Spleen (tissue), 11 donors: ENCODE results near the gene RCN2. TPM values are rescaled to one million over a fixed set of nuclear protein-coding genes. Genes with fewer than 3 reads are reported as not detected.
"Not testable (repeated sequence)": the region's sequence is repeated elsewhere in the genome, so short reads cannot be mapped to it uniquely, and the experiment has no call there.

Source experiments
- DNase-seq: peaks from one replicate; pipeline ENCODE4 v3.0.0-alpha.2; 2020
- H3K27ac ChIP-seq, 8 donors: fragments of 200-600 bp; sonication (generic) in 7 of 8; 1 replicate in 4 of 8; 2 replicates in 4 of 8; pipeline versions ENCODE4 v1.5.0 to v1.8.0; 2016 to 2021; ENCODE audit warnings: inconsistent platforms in 4 of 8, mild to moderate bottlenecking in 4 of 8, moderate library complexity in 1 of 8
- H3K27me3 ChIP-seq, 7 donors: fragments of 200-600 bp; sonication (generic) in 6 of 7; replicated peaks in 1 of 7; 1 replicate in 4 of 7; 2 replicates in 3 of 7; pipeline versions ENCODE4 v1.5.0 to v1.8.0; 2016 to 2021; ENCODE audit warnings: inconsistent platforms in 3 of 7, mild to moderate bottlenecking in 1 of 7
- H3K36me3 ChIP-seq, 6 donors: fragments of 200-600 bp; sonication (generic) in 5 of 6; 1 replicate in 4 of 6; 2 replicates in 2 of 6; pipeline versions ENCODE4 v1.5.0 to v1.8.0; 2016 to 2021; ENCODE audit warnings: inconsistent platforms in 2 of 6
- H3K4me1 ChIP-seq, 6 donors: fragments of 200-600 bp; sonication (generic) in 5 of 6; 1 replicate in 3 of 6; 2 replicates in 3 of 6; pipeline versions ENCODE4 v1.5.0 to v1.8.0; 2016 to 2021; ENCODE audit warnings: inconsistent platforms in 3 of 6
- H3K4me3 ChIP-seq, 8 donors: fragments of 200-600 bp; sonication (generic) in 7 of 8; 1 replicate in 4 of 8; 2 replicates in 4 of 8; pipeline versions ENCODE4 v1.5.0 to v1.8.0; 2016 to 2021; ENCODE audit warnings: inconsistent platforms in 4 of 8, mild to moderate bottlenecking in 4 of 8, moderate library complexity in 2 of 8
- H3K9me3 ChIP-seq, 8 donors: fragments of 200-600 bp; sonication (generic) in 7 of 8; 1 replicate in 4 of 8; 2 replicates in 4 of 8; pipeline versions ENCODE4 v1.5.0 to v1.8.0; 2016 to 2021; ENCODE audit warnings: inconsistent platforms in 4 of 8
- CTCF ChIP-seq, 11 experiments: fragments of 200-600 bp in 7 of 11; fragments of 450-650 bp in 4 of 11; sonication (generic) in 4 of 11; IDR thresholded peaks in 8 of 11; conservative IDR thresholded peaks in 3 of 11; 1 replicate in 7 of 11; 2 replicates in 4 of 11; pipeline versions ENCODE4 v1.4.0 to v1.8.0; 2016 to 2021; ENCODE audit warnings: antibody characterized with exemption in 11 of 11, inconsistent platforms in 4 of 11, mild to moderate bottlenecking in 1 of 11
- POLR2A ChIP-seq, 3 donors: fragments of 450-650 bp; IDR thresholded peaks; one replicate each; pipeline ENCODE4 v1.5.1; 2017; ENCODE audit warnings: antibody characterized with exemption in 3 of 3, mild to moderate bottlenecking in 1 of 3
- POLR2AphosphoS5 ChIP-seq, 3 donors: sonication (generic); formaldehyde crosslinking; IDR thresholded peaks; one replicate each; pipeline ENCODE4 v1.5.1; 2017; ENCODE audit warnings: antibody characterized with exemption in 3 of 3
- WGBS, 5 donors: extraction: QIAGEN DNeasy Blood & Tissue Kit in 3 of 5; methylation state at CpG; one replicate each; pipeline versions ENCODE4 v1.1.5 to v1.1.7; 2013 to 2018; 5-methylcytosine and 5-hydroxymethylcytosine counted together
- intact Hi-C: fragments of 100-400 bp; cut with DNase I; formaldehyde crosslinking; loops from one replicate; pipeline ENCODE4 v1.15.0; 2023; ENCODE audit warnings: low total_unique reads
- polyA plus RNA-seq, 3 donors: library from polyadenylated mRNA; stranded (reverse); fragments of 200-250 nt; gene quantifications; one replicate each; pipeline ENCODE4 v1.2.1, GENCODE V29; 2013
- total RNA-seq, 7 donors: library from RNA; depleted of rRNA in 3 of 7; stranded (reverse); fragments of >200 nt in 3 of 7; fragmentation: NEBNext Ultra II Directional in 4 of 7; extraction: Animal tissue kit (Norgen Biotek cat#: 25700) in 4 of 7; gene quantifications; one replicate each; pipeline versions ENCODE4 v1.1.0 to v1.2.1, GENCODE V29; 2016 to 2021
- donor health status: healthy with polysubstance abuse.
- donor health status: DM: no; HTN: no; CAD: no; lungs with moderate emphysema.
- donor health status: DM: no; HTN: no; CAD: no.
- donor health status: Bipolar disorder and iron deficiency.
- donor health status: healthy.
- donor health status: DM: no; HTN: no; CAD: no.
- donor health status: DM: yes; HTN: yes; CAD: no.

RCN2 gene
- total and polyA plus RNA-seq, 10 donors: 24.6 to 38.3 (median 31.6) TPM

- intact Hi-C loops: no loop called here
- Histone ChIP-seq H3K27me3 (no peaks in the 10 kb centered on the region), H3K4me1 (no peaks in the 10 kb centered on the region), H3K4me3 (no peak overlapping the region), H3K9me3 (peaks cover 0 to 8% (median 3%) of the 10 kb centered on the region in 8 donors), H3K27ac (no peak overlapping the region), H3K36me3 (peaks cover 0 to 10% (median 0%) of the 10 kb centered on the region in 6 donors)
- 88 to 96% (median 95%) methylated on average over 2 of the region's 2 CpGs for WGBS, 5 donors
- DNase-seq: no peak
- no peak for TF ChIP-seq CTCF (IDR thresholded peaks at IDR 0.05 in 8 of 11, conservative IDR thresholded peaks at IDR 0.05 in 3 of 11)
- TF ChIP-seq POLR2A (IDR thresholded peaks at IDR 0.05): no peak
- no peak for TF ChIP-seq POLR2AphosphoS5 (IDR thresholded peaks at IDR 0.05)
Measured at GRCh38 chr15:76894174-76894573, 37.4 kb upstream of the RCN2 start.

- Histone ChIP-seq H3K9me3 (peaks cover 0 to under 1% (median 0%) of the 10 kb centered on the region in 8 donors), H3K4me3 (no peak overlapping the region), H3K27ac (no peak overlapping the region), H3K27me3 (no peaks in the 10 kb centered on the region), H3K36me3 (peaks cover 0 to 10% (median 0%) of the 10 kb centered on the region in 6 donors), H3K4me1 (peaks cover 0 to 15% (median 7%) of the 10 kb centered on the region in 6 donors)
- 63 to 94% (median 79%) methylated on average over 4 of the region's 4 CpGs for WGBS, 5 donors
- DNase-seq: no peak
- TF ChIP-seq POLR2A (IDR thresholded peaks at IDR 0.05): no peak
- TF ChIP-seq POLR2AphosphoS5 (IDR thresholded peaks at IDR 0.05): no peak
- TF ChIP-seq CTCF (IDR thresholded peaks at IDR 0.05 in 8 of 11, conservative IDR thresholded peaks at IDR 0.05 in 3 of 11): no peak
- intact Hi-C loops: no loop called here
Measured at GRCh38 chr15:76898102-76898501, 33.4 kb upstream of the RCN2 start.

- H3K4me3 ChIP-seq, intact Hi-C loops, H3K27me3 ChIP-seq, H3K36me3 ChIP-seq, DNase-seq, H3K27ac ChIP-seq, H3K9me3 ChIP-seq: not testable (repeated sequence)
- WGBS, 5 donors: 91 to 96% (median 95%) methylated on average over 33 to 39 of the region's 39 CpGs
- H3K4me1 ChIP-seq: peaks cover 9 to 27% (median 19%) of the 10 kb centered on the region in 6 donors
Measured at GRCh38 chr15:76899176-76899930, 32.2 kb upstream of the RCN2 start.

GRCh38 chr15:76899931-76900310, 31.6 kb upstream of the RCN2 start:
- whole genome bisulfite sequencing, 5 donors: 69 to 80% (median 77%) methylated on average over 1 to 2 of the region's 6 CpGs; no CpG with 5 or more reads in 1 of the 5 donors
- H3K4me3 ChIP-seq, H3K27me3 ChIP-seq, H3K27ac ChIP-seq, H3K36me3 ChIP-seq, DNase-seq, intact Hi-C loops, H3K9me3 ChIP-seq: not testable (repeated sequence)
- peaks cover 9 to 32% (median 24%) of the 10 kb centered on the region in 6 donors for H3K4me1 ChIP-seq

GRCh38 chr15:76901965-76902364, 29.6 kb upstream of the RCN2 start:
- intact Hi-C loops: no loop called here
- no peaks in the 10 kb centered on the region for H3K27me3 ChIP-seq
- DNase-seq: no peak
- WGBS, 5 donors: 95 to 99% (median 97%) methylated on average over 2 of the region's 2 CpGs
- no peak overlapping the region for H3K27ac ChIP-seq
- H3K9me3 ChIP-seq: no peaks in the 10 kb centered on the region
- no peak overlapping the region for H3K4me3 ChIP-seq
- TF ChIP-seq POLR2A (IDR thresholded peaks at IDR 0.05) (no peak), CTCF (IDR thresholded peaks at IDR 0.05 in 8 of 11, conservative IDR thresholded peaks at IDR 0.05 in 3 of 11) (no peak), POLR2AphosphoS5 (IDR thresholded peaks at IDR 0.05) (no peak)
- H3K36me3 ChIP-seq: no peaks in the 10 kb centered on the region
- peaks cover 14 to 45% (median 33%) of the 10 kb centered on the region in 6 donors for H3K4me1 ChIP-seq
